ENCODE data around the gene NCAPD3.

DNA sequence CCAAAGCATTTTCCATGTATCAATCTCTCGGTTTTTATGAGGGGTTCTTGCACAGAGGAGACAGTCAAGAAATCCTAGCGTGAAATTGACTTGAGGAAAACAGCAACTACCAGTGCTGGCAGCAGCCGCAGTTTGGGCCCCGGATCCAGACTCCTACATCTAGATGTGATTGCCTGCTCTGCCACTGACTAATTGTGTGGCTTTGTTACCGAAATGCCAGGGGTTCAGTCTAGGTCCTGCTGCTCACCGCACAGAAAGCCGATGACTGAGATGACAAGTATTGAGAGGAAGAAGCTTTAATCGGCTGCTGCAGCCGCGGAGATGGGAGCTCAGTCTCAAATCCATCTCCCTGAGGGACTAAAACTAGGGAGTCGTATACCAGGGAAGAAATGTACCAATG, 44.2 kb upstream of the NCAPD3 start:
- TF ChIP-seq, protein P1, sequence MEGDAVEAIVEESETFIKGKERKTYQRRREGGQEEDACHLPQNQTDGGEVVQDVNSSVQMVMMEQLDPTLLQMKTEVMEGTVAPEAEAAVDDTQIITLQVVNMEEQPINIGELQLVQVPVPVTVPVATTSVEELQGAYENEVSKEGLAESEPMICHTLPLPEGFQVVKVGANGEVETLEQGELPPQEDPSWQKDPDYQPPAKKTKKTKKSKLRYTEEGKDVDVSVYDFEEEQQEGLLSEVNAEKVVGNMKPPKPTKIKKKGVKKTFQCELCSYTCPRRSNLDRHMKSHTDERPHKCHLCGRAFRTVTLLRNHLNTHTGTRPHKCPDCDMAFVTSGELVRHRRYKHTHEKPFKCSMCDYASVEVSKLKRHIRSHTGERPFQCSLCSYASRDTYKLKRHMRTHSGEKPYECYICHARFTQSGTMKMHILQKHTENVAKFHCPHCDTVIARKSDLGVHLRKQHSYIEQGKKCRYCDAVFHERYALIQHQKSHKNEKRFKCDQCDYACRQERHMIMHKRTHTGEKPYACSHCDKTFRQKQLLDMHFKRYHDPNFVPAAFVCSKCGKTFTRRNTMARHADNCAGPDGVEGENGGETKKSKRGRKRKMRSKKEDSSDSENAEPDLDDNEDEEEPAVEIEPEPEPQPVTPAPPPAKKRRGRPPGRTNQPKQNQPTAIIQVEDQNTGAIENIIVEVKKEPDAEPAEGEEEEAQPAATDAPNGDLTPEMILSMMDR (IDR thresholded peaks at IDR 0.05), result no peak
- TF ChIP-seq CREM (CRISPR knock-in tag; IDR thresholded peaks at IDR 0.05) (no peak), CREB1 (CRISPR knock-in tag; IDR thresholded peaks at IDR 0.05) (no peak)
